ENCODE data around the gene BMPER.

Gene BMPER

DNA sequence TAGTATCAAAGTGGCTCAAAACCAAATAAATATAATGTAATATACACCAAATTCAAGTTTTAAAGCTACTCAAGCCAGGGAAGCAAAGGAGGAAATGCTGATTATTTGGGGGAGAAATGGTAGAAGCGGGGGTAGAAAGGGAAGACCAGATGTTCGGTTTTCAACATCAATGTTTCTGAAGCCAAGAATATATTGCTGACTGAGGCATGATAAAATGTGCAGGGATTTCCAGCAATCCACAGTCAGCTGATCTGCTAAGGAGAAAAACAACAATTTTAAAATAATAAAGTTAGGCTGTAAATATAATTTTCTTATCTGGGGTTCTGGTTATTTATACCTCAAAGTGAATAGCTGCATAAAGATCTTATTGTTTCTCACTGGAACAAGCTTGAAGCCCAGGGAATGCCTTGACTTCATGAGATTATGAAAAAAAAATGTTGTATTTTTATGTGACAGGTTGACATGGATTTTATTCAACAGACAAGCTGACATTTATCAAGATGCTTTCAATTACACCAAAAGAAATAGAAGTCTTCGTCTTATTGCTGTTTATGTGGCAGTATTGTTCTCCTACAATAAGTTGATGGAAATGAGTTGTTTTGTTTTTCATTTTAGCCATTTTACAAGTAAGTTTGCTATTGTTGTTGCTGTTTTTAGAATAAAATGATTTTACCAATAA lies 28.6 kb upstream of the BMPER start:
- H3K36me3 ChIP-seq (ENCODE audit: control insufficient read depth in 2 of 2, insufficient read depth in 1 of 2, low read length in 2 of 2): no peaks in the 10 kb centered on the region
- ChIA-PET CTCF (interaction anchor here (0.6 to 2.2 kb wide), 4 partner anchors 17 to 603 kb away, joined by 3 to 9 read pairs (median 3); no protein-coding TSS in a partner anchor), POLR2A (no interaction called here)
- no peaks in the 10 kb centered on the region for H3K9me3 ChIP-seq (ENCODE audit: control insufficient read depth, insufficient read depth, low read depth, low read length)
- H3K4me3 ChIP-seq (ENCODE audit: low read depth, low read length): no peak overlapping the region
- TF ChIP-seq ZFHX2 (tag by site-specific recombination; conservative IDR thresholded peaks at IDR 0.05) (no peak), ZNF2 (tag by site-specific recombination; IDR thresholded peaks at IDR 0.05) (no peak), KLF8 (tag by site-specific recombination; IDR thresholded peaks at IDR 0.05) (no peak), ZNF48 (tag by site-specific recombination; IDR thresholded peaks at IDR 0.05) (no peak), ZBTB1 (tag by site-specific recombination; IDR thresholded peaks at IDR 0.05) (no peak), ZSCAN23 (tag by site-specific recombination; IDR thresholded peaks at IDR 0.05) (no peak), ZNF571 (tag by site-specific recombination; IDR thresholded peaks at IDR 0.05) (no peak), ZNF10 (tag by site-specific recombination; IDR thresholded peaks at IDR 0.05) (no peak), ZNF341 (tag by site-specific recombination; IDR thresholded peaks at IDR 0.05; ENCODE audit: low read depth) (no peak), ZNF837 (tag by site-specific recombination; IDR thresholded peaks at IDR 0.05) (no peak), ZNF560 (tag by site-specific recombination; IDR thresholded peaks at IDR 0.05; ENCODE audit: borderline replicate concordance) (no peak), ZNF24 (tag by site-specific recombination; IDR thresholded peaks at IDR 0.05) (no peak), ZNF354C (tag by site-specific recombination; IDR thresholded peaks at IDR 0.05; ENCODE audit: borderline replicate concordance, low read depth) (no peak), ZNF776 (tag by site-specific recombination; IDR thresholded peaks at IDR 0.05; ENCODE audit: borderline replicate concordance) (no peak)
- TF ChIP-seq, protein P1, sequence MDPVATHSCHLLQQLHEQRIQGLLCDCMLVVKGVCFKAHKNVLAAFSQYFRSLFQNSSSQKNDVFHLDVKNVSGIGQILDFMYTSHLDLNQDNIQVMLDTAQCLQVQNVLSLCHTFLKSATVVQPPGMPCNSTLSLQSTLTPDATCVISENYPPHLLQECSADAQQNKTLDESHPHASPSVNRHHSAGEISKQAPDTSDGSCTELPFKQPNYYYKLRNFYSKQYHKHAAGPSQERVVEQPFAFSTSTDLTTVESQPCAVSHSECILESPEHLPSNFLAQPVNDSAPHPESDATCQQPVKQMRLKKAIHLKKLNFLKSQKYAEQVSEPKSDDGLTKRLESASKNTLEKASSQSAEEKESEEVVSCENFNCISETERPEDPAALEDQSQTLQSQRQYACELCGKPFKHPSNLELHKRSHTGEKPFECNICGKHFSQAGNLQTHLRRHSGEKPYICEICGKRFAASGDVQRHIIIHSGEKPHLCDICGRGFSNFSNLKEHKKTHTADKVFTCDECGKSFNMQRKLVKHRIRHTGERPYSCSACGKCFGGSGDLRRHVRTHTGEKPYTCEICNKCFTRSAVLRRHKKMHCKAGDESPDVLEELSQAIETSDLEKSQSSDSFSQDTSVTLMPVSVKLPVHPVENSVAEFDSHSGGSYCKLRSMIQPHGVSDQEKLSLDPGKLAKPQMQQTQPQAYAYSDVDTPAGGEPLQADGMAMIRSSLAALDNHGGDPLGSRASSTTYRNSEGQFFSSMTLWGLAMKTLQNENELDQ (tag by site-specific recombination; IDR thresholded peaks at IDR 0.05; ENCODE audit: low read depth): no peak
- TF ChIP-seq, protein P2, sequence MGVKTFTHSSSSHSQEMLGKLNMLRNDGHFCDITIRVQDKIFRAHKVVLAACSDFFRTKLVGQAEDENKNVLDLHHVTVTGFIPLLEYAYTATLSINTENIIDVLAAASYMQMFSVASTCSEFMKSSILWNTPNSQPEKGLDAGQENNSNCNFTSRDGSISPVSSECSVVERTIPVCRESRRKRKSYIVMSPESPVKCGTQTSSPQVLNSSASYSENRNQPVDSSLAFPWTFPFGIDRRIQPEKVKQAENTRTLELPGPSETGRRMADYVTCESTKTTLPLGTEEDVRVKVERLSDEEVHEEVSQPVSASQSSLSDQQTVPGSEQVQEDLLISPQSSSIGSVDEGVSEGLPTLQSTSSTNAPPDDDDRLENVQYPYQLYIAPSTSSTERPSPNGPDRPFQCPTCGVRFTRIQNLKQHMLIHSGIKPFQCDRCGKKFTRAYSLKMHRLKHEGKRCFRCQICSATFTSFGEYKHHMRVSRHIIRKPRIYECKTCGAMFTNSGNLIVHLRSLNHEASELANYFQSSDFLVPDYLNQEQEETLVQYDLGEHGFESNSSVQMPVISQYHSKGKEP (tag by site-specific recombination; IDR thresholded peaks at IDR 0.05): no peak
- TF ChIP-seq, protein P3, sequence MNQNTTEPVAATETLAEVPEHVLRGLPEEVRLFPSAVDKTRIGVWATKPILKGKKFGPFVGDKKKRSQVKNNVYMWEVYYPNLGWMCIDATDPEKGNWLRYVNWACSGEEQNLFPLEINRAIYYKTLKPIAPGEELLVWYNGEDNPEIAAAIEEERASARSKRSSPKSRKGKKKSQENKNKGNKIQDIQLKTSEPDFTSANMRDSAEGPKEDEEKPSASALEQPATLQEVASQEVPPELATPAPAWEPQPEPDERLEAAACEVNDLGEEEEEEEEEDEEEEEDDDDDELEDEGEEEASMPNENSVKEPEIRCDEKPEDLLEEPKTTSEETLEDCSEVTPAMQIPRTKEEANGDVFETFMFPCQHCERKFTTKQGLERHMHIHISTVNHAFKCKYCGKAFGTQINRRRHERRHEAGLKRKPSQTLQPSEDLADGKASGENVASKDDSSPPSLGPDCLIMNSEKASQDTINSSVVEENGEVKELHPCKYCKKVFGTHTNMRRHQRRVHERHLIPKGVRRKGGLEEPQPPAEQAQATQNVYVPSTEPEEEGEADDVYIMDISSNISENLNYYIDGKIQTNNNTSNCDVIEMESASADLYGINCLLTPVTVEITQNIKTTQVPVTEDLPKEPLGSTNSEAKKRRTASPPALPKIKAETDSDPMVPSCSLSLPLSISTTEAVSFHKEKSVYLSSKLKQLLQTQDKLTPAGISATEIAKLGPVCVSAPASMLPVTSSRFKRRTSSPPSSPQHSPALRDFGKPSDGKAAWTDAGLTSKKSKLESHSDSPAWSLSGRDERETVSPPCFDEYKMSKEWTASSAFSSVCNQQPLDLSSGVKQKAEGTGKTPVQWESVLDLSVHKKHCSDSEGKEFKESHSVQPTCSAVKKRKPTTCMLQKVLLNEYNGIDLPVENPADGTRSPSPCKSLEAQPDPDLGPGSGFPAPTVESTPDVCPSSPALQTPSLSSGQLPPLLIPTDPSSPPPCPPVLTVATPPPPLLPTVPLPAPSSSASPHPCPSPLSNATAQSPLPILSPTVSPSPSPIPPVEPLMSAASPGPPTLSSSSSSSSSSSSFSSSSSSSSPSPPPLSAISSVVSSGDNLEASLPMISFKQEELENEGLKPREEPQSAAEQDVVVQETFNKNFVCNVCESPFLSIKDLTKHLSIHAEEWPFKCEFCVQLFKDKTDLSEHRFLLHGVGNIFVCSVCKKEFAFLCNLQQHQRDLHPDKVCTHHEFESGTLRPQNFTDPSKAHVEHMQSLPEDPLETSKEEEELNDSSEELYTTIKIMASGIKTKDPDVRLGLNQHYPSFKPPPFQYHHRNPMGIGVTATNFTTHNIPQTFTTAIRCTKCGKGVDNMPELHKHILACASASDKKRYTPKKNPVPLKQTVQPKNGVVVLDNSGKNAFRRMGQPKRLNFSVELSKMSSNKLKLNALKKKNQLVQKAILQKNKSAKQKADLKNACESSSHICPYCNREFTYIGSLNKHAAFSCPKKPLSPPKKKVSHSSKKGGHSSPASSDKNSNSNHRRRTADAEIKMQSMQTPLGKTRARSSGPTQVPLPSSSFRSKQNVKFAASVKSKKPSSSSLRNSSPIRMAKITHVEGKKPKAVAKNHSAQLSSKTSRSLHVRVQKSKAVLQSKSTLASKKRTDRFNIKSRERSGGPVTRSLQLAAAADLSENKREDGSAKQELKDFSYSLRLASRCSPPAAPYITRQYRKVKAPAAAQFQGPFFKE (tag by site-specific recombination; IDR thresholded peaks at IDR 0.05; ENCODE audit: borderline replicate concordance): no peak
- H3K27ac ChIP-seq (ENCODE audit: extremely low read depth, low read depth, low read length): no peak overlapping the region
- H3K4me1 ChIP-seq (ENCODE audit: control insufficient read depth, insufficient read depth, low read length): no peaks in the 10 kb centered on the region
